GM19035 (cell line): ENCODE data around the gene SORT1.

Experiments
- ATAC-seq: cut with Tn5 transposase; IDR thresholded peaks from one replicate; pipeline ENCODE4 v1.9.1; 2021; ENCODE audit not compliant: unreplicated experiment

SORT1 gene

GRCh38 chr1:109277434-109278204, 120.1 kb downstream of the SORT1 start:
- ATAC-seq = peak; percentile 66

GRCh38 chr1:109275706-109276345, 121.9 kb downstream of the SORT1 start:
- ATAC-seq = no peak

GRCh38 chr1:109274533-109275476, 122.9 kb downstream of the SORT1 start:
- ATAC-seq = no peak

GRCh38 chr1:109273570-109274288, 124.0 kb downstream of the SORT1 start:
- no peak for ATAC-seq

GRCh38 chr1:109272831-109273547, 124.7 kb downstream of the SORT1 start:
- no peak for ATAC-seq

- ATAC-seq = no peak
These were observed 125.5 kb downstream of the SORT1 start for GRCh38 chr1:109272021-109272799.

- no peak for ATAC-seq
These were observed 126.3 kb downstream of the SORT1 start for GRCh38 chr1:109271458-109271857.

- no peak for ATAC-seq
These were observed 126.9 kb downstream of the SORT1 start for GRCh38 chr1:109270623-109271317.

- ATAC-seq = no peak
These were observed 127.6 kb downstream of the SORT1 start for GRCh38 chr1:109269981-109270622.

GRCh38 chr1:109269212-109269980, 128.3 kb downstream of the SORT1 start:
- ATAC-seq = no peak

GRCh38 chr1:109268431-109269211, 129.1 kb downstream of the SORT1 start:
- no peak for ATAC-seq

GRCh38 chr1:109267743-109268300, 129.9 kb downstream of the SORT1 start:
- ATAC-seq = no peak

- no peak for ATAC-seq
These were observed 130.8 kb downstream of the SORT1 start for GRCh38 chr1:109266965-109267364.

GRCh38 chr1:109265741-109266330, 131.9 kb downstream of the SORT1 start:
- ATAC-seq = no peak

- ATAC-seq = no peak
These were observed 132.7 kb downstream of the SORT1 start for GRCh38 chr1:109265016-109265415.

- ATAC-seq = no peak
These were observed 133.4 kb downstream of the SORT1 start for GRCh38 chr1:109264379-109264755.
